Brain microvascular endothelial cell (primary cell): ENCODE measurements around the gene TRMT2A.
A peak's percentile ranks its signal among the peaks of the same experiment; 100 is the strongest.
"Not testable (repeated sequence)": the region's sequence is repeated elsewhere in the genome, so short reads cannot be mapped to it uniquely, and the experiment has no call there.

Experiments
- DNase-seq: peaks from one replicate; pipeline ENCODE4 v3.0.0-alpha.2; 2020
- H3K27ac ChIP-seq: fragments of 250-450 bp; sonication (Bioruptor Pico); 2 replicates; pipeline ENCODE4 v1.5.1; 2020; ENCODE audit warnings: mild to moderate bottlenecking, moderate library complexity
- H3K27me3 ChIP-seq: fragments of 250-450 bp; sonication (Bioruptor Pico); replicated peaks from 2 replicates; pipeline ENCODE4 v1.5.1; 2020; ENCODE audit warnings: mild to moderate bottlenecking
- H3K36me3 ChIP-seq: fragments of 250-450 bp; sonication (Bioruptor Pico); replicated peaks from 2 replicates; pipeline ENCODE4 v1.5.1; 2020; ENCODE audit warnings: mild to moderate bottlenecking
- H3K4me3 ChIP-seq: 2 replicates; pipeline ENCODE4 v1.5.1; 2011; ENCODE audit warnings: low read depth, mild to moderate bottlenecking, control low read depth, low read length, moderate library complexity
- in situ Hi-C: cut with HindIII; loops from 2 replicates; pipeline ENCODE4 v1.10.0; 2017; ENCODE audit warnings: low sequenced_read_pairs, low pct_ligation_motif_present
- TF ChIP-seq, protein P1 (sequence below): IDR thresholded peaks from 2 replicates; pipeline ENCODE4 v1.5.1; 2011; ENCODE audit warnings: low read depth, mild to moderate bottlenecking, moderate library complexity, low read length, control low read depth, inconsistent platforms; ENCODE audit errors: missing control alignments

Gene TRMT2A

GRCh38 chr22:20160041-20160440, 43.0 kb upstream of the TRMT2A start:
- Histone ChIP-seq H3K4me3 (no peak overlapping the region), H3K36me3 (no peaks in the 10 kb centered on the region), H3K27me3 (no peaks in the 10 kb centered on the region), H3K27ac (no peak overlapping the region)
- in situ Hi-C loops: no loop called here
- TF ChIP-seq, protein P1, sequence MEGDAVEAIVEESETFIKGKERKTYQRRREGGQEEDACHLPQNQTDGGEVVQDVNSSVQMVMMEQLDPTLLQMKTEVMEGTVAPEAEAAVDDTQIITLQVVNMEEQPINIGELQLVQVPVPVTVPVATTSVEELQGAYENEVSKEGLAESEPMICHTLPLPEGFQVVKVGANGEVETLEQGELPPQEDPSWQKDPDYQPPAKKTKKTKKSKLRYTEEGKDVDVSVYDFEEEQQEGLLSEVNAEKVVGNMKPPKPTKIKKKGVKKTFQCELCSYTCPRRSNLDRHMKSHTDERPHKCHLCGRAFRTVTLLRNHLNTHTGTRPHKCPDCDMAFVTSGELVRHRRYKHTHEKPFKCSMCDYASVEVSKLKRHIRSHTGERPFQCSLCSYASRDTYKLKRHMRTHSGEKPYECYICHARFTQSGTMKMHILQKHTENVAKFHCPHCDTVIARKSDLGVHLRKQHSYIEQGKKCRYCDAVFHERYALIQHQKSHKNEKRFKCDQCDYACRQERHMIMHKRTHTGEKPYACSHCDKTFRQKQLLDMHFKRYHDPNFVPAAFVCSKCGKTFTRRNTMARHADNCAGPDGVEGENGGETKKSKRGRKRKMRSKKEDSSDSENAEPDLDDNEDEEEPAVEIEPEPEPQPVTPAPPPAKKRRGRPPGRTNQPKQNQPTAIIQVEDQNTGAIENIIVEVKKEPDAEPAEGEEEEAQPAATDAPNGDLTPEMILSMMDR: no peak
- no peak for DNase-seq

DNA sequence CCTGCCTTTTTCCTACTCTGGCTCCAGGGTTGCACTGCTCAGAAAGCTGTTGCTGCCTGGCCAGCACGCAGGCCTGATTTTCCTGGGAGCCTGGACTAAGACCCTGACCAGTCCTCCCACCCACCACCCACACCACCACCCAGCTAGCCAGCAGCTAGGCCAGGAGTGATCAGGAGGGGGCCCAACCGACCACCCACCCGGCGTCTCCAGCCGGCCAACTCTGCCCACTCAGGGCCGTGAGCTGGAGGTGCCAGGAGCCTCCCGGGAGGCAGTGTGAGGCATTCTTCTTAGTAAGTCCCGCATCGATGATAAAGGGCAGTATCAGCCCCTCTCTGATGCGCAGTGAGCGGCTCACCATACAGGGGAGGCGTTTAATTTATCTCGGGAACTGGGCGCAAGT, 42.5 kb upstream of the TRMT2A start:
- DNase-seq: not testable (repeated sequence)

GRCh38 chr22:20159076-20159475, 42.0 kb upstream of the TRMT2A start:
- in situ Hi-C loops: no loop called here
- no peak for DNase-seq
- TF ChIP-seq, protein P1: no peak
- Histone ChIP-seq H3K36me3 (no peaks in the 10 kb centered on the region), H3K4me3 (no peak overlapping the region), H3K27ac (no peak overlapping the region), H3K27me3 (no peaks in the 10 kb centered on the region)

More for the DNA sequence above, 42.5 kb upstream of the TRMT2A start:
- in situ Hi-C loops, H3K36me3 ChIP-seq, H3K27ac ChIP-seq, H3K27me3 ChIP-seq, H3K4me3 ChIP-seq: not testable (repeated sequence)

GRCh38 chr22:20158391-20159036, 41.5 kb upstream of the TRMT2A start:
- no peaks in the 10 kb centered on the region for H3K36me3 ChIP-seq
- in situ Hi-C loops: no loop called here
- no peaks in the 10 kb centered on the region for H3K27me3 ChIP-seq
- TF ChIP-seq, protein P1: no peak
- H3K27ac ChIP-seq: no peak overlapping the region
- no peak for DNase-seq
- no peak overlapping the region for H3K4me3 ChIP-seq

GRCh38 chr22:20157430-20158183, 40.6 kb upstream of the TRMT2A start:
- H3K27ac ChIP-seq: no peak overlapping the region
- no peak for DNase-seq
- in situ Hi-C loops: no loop called here
- TF ChIP-seq, protein P1: no peak
- H3K4me3 ChIP-seq: no peak overlapping the region
- no peaks in the 10 kb centered on the region for H3K36me3 ChIP-seq
- H3K27me3 ChIP-seq: no peaks in the 10 kb centered on the region

DNA sequence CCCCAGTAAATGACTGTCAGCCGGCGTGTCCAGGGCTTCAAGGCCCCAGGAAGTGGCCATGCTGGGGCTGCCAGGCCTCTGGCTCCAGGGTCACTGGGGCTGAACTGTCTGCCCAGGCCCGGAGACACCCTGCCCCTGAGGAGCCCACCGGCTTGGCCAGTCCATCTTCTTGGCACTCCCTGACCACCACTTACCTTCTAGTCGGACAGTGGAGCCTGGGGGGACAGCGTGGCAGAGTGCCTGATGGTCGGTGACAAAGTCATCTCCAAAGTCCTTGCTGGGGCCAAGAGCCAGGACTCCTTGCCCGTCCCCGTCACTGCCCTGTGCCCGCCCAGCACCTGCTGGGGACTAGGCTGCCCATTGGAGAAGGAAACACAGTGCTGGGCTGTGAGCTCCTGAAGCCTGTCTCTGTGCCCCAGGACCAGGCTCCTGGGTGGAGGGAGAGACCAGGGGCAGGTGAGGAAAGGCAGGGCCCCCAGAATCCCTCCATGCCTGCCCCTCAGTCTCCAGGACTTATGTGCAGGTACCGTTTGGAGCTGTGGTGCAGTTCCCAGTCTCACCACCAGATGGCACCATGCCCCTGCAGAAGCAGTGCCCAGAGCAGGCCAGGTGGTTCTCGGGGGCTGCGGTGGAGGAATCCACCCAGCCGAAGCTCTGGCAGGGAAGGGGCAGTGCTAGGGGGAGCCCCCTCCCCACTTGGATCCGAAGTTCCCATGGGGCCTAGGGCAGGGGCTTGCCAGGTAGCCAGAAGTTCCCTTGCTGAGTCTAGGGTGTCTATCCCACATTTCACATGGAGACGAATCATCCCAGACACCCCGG, 39.8 kb upstream of the TRMT2A start:
- in situ Hi-C loops: no loop called here
- TF ChIP-seq, protein P1: peak; percentile 100
- H3K4me3 ChIP-seq: no peak overlapping the region
- no peak overlapping the region for H3K27ac ChIP-seq
- DNase-seq: peak; percentile 63
- H3K27me3 ChIP-seq: no peaks in the 10 kb centered on the region
- H3K36me3 ChIP-seq: no peaks in the 10 kb centered on the region
